Measurements from ENCODE around the gene RSPO4. TPM values are rescaled to one million over a fixed set of nuclear protein-coding genes. Genes with fewer than 3 reads are reported as not detected.

The RSPO4 gene
- polyA plus RNA-seq, 3 donors, result 1.7 to 3.3 (median 2.1) TPM

GRCh38 chr20:969868-970267 lies 32.2 kb downstream of the RSPO4 start:
- no peak for DNase-seq

GRCh38 chr20:967796-968742 lies 34.0 kb downstream of the RSPO4 start:
- DNase-seq, result no peak

- peak; percentile 39 for DNase-seq
Observed at GRCh38 chr20:965956-966355, 36.2 kb downstream of the RSPO4 start.

GRCh38 chr20:963795-964194 lies 38.3 kb downstream of the RSPO4 start:
- DNase-seq, result no peak

- DNase-seq, result no peak
Observed at GRCh38 chr20:962683-963082, 39.4 kb downstream of the RSPO4 start.

- DNase-seq, result no peak
Observed at GRCh38 chr20:962223-962622, 39.9 kb downstream of the RSPO4 start.

- no peak for DNase-seq
Observed at GRCh38 chr20:961768-962167, 40.3 kb downstream of the RSPO4 start.

- DNase-seq, result no peak
Observed at GRCh38 chr20:959996-960615, 42.0 kb downstream of the RSPO4 start.

- no peak for DNase-seq
Observed at GRCh38 chr20:958936-959815, 42.9 kb downstream of the RSPO4 start.

GRCh38 chr20:957544-957943 lies 44.6 kb downstream of the RSPO4 start:
- no peak for DNase-seq

GRCh38 chr20:956330-956951 lies 45.7 kb downstream of the RSPO4 start:
- DNase-seq, result peak; percentile 57

GRCh38 chr20:955656-956055 lies 46.5 kb downstream of the RSPO4 start:
- DNase-seq, result no peak

- no peak for DNase-seq
Observed at GRCh38 chr20:955111-955510, 47.0 kb downstream of the RSPO4 start.

- no peak for DNase-seq
Observed at GRCh38 chr20:953742-954141, 48.4 kb downstream of the RSPO4 start.

GRCh38 chr20:952196-952795 lies 49.8 kb downstream of the RSPO4 start:
- no peak for DNase-seq

GRCh38 chr20:951384-952169 lies 50.5 kb downstream of the RSPO4 start:
- no peak for DNase-seq

GRCh38 chr20:949717-950116 lies 52.4 kb downstream of the RSPO4 start:
- DNase-seq, result no peak

- DNase-seq, result no peak
Observed at GRCh38 chr20:946826-947225, 55.3 kb downstream of the RSPO4 start.

- no peak for DNase-seq
Observed at GRCh38 chr20:945841-946240, 56.3 kb downstream of the RSPO4 start.

- DNase-seq, result no peak
Observed at GRCh38 chr20:944774-945410, 57.2 kb downstream of the RSPO4 start.

Data from renal pelvis (tissue), 4 donors.